Stimulated activated CD4-positive, alpha-beta T cell treated with anti-CD3 and anti-CD28 coated beads, Interleukin-2, amount 100 ng/mL, for 4 hours (primary cell): Measurements from ENCODE around the gene PLEKHO1.
"Not testable (repeated sequence)": the region's sequence is repeated elsewhere in the genome, so short reads cannot be mapped to it uniquely, and the experiment has no call there.

Experiments used
- DNase-seq: peaks from one replicate; pipeline ENCODE4 v3.0.0-alpha.2; 2020; ENCODE audit warnings: low read depth

The PLEKHO1 gene

DNA sequence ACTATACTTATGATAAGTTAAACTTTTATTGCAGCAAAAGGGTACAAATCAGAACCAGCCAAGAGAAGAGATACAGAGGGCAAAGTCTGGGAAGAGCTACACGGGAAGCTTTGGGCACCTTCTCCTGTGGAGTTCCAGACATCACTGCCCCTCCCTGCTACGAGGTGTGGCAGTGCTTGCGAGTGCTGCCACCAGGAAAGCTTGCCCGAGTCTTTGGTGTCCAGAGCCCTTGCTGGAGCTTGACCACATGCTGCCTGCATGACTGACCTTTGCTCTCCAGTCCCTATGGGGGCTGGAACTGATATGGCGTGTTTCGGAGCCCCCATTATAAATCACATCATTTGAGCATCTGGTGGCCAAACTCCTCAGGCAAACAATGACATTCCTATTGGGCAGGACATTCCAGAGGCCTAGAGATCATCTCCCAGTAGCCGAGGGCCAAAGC is 23.4 kb downstream of the PLEKHO1 start:
- DNase-seq, result no peak

DNA sequence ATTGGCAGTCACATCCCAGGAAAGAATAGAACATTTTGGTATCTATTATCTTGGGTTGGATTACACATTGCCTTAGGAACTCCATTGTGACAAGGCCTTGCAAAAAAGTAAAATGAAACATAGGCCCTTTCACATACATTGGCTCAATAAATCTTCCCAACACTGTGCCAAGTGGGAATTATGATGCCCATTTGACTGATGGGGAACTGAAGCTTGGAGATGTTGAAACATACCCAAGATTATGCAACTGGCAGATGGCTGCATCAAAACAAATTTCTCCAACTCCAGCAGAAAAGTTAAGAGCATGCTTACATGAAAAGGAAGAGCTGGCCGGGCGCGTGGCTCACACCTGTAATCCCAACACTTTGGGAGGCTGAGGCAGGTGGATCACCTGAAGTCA is 26.9 kb downstream of the PLEKHO1 start:
- DNase-seq, result no peak

DNA sequence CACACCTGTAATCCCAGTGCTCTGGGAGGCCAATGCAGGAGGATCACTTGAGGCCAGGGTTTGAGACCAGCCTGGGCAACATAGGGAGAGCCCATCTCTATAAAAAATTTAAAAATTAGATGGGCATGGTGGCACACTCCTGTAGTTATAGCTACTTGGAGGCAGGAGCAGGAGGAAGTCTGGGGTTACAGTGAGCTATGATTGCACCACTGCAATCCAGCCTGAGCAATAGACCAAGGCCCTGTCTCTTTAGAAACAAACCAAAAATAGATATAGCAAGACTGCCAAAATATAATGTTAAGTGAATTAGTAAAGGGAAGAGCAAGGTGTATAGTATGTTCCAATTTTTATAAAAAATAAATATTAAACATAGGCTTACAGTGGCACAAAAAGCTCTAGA is 28.8 kb downstream of the PLEKHO1 start:
- no peak for DNase-seq

DNA sequence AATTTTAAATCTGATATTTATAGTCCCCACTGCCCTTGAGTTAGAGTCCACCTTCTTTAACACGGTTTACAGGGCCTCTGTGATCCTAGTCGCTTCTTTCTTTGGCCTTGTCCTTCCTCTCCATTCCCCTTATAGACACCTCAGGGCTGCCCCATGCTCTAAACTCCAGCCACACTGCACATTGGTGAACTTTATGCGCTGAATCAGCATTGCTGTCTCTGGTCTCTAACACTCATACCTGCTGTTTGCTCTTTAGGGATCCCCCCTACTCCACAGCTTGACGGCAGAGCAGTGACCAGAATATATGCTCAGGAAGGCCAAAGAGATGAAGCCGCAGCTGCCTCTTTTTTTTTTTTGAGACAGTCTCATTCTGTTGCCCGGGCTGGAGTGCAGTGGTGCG is 30.2 kb downstream of the PLEKHO1 start:
- no peak for DNase-seq

DNA sequence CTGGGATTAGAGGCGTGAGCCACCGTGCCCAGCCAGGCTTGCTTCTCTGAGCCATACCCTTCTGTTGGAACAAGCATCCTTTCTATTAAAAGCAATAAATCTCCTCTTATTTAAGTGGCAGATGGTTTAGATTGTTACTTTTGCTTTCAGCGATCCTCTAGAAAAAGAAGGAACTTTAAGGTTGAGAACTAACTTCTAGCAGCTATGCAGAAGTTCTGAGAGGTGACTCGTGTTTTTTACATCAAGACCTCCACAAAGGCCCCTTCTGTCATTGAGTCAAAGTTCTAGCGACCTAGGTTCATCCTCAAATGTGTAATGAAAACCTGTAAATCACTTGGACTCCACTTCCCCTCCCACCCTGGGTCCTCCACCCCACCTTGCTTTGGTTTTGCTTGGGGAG is 30.8 kb downstream of the PLEKHO1 start:
- no peak for DNase-seq

DNA sequence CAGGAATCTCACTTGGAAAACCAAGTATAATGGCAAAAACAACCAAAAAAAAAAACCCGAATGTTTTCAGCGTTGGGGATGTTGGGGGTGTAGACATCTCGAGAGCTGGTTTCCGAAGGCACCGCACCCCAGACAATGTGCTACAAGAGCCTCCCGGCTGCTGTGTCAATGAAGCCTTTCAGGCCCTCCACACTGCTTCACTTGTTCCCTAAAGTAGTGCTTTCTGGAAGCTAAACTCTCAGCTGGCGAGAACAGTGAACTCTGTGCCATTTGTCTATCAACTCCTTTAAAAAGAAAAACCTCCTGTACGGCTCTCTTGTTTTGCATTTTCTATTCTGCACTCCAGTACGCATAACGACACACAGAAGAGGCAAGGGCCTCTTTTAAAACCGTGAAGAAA is 32.5 kb downstream of the PLEKHO1 start:
- no peak for DNase-seq

DNA sequence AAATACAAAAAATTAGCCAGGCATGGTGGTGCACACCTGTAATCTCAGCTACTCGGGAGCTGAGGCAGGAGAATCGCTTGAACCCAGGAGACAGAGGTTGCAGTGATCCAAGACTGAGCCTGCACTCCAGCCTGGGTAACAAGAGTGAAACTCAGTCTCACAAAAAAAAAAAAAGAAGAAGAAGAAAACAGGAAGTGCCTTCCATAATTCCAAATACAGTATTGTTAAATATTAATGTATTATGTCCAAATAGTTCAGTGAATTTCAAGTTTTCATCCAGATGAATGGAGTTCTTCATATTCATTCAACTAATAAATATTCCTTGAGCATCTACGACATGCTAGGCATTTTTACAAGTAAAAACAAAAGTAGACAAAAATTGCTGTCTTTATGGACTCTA is 33.3 kb downstream of the PLEKHO1 start:
- no peak for DNase-seq

DNA sequence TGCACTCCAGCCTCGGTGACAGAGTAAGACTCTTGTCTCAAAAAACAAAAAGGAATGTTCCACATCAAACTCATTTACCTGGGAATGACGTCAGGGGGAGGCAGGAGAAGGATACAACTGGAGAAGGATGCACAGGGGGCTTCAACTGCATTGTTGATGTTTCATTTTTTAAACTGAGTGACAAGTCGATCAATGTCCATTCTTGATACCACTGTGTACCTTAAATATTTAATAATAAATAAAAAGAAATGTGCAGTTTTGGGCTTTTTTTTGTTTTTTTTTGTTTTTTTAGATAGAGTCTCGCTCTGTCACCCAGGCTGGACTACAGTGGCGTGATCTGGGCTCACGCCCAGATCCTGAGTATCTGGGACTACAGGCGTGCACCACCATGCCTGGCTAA is 35.8 kb downstream of the PLEKHO1 start:
- DNase-seq, result no peak

DNA sequence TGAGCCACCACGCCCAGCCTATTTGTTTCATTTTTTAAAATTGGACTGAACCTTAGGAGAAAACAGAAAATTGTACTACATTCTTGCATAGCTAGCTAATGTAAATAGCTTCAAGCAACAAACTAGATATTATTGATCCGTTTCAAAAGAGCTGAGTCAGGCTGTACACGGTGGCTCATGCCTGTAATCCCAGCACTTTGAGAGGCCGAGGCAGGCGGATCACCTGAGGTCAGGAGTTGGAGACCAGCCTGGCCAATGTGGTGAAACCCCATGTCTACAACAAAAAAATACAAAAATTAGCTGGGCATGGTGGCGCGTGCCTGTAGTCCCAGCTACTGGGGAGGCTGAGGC is 36.7 kb downstream of the PLEKHO1 start:
- not testable (repeated sequence) for DNase-seq

DNA sequence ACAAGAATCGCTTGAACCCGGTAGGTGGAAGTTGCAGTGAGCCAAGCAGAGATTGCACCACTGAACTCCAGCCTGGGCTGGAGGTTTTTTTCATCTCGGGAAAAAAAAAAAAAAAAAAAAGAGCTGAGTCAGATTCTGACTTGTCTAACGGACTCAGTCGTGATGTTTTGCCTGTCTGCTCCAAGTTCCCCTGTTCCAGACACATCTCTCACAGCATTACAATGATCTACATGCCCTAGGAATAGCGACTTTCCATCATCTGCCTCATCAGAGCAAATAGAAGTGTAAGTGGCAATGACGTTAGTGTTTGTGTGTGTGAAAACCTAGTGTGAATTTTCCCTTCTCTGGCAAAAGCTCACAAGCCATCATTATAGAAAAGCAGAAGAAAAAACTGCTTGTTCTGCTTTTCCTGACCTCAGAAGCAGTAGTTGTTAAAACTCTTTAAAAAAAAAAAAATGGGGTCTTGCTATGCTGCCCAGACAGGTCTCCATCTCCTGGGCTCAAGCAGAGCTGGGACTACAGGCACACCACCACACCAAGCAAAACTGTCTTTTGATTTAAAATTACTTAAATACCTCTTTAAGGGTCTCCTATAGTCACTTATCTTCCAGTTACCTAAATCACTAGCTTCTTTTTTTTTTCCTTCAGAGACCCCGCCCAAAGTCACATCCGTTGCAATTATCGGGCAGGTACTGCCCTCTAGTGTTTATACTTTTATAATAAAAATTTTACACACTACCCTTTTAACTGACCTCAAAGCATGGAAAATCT is 37.3 kb downstream of the PLEKHO1 start:
- no peak for DNase-seq

DNA sequence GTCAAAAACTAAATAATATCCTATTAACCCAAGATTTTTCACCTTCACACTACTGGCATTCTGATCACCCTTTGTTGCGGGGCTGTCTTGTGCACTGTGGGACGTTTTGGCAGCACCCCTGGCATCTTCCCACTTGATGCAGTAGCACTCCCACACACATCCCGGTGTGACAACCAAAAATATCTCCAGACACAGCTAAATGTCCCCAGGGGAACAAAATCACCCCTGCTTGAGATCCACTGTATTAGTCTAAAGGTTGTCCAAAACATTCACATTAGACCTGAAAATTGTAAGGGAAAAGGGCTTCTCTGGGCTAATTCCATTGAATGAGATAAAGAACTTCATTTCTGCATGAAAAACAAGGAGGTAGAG is 37.8 kb downstream of the PLEKHO1 start:
- DNase-seq, result no peak

DNA sequence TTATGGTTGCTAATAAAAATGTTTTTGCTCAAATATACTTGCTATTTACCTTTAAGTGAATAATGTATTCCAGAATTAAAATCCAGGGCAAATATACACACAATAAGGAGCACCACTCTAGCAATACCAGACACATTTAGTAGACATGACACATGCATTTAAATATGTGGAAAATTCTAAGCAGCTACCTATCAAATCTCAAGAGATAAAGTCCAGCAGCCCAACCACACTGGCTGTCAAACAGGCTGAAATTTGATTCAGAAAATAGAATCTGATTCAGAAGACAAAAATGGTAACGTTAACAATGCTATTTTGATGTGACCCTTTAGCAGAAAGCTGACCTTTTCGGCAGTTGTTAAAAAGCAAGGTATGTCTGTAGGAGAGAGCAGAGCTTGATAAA is 42.3 kb downstream of the PLEKHO1 start:
- DNase-seq, result no peak

DNA sequence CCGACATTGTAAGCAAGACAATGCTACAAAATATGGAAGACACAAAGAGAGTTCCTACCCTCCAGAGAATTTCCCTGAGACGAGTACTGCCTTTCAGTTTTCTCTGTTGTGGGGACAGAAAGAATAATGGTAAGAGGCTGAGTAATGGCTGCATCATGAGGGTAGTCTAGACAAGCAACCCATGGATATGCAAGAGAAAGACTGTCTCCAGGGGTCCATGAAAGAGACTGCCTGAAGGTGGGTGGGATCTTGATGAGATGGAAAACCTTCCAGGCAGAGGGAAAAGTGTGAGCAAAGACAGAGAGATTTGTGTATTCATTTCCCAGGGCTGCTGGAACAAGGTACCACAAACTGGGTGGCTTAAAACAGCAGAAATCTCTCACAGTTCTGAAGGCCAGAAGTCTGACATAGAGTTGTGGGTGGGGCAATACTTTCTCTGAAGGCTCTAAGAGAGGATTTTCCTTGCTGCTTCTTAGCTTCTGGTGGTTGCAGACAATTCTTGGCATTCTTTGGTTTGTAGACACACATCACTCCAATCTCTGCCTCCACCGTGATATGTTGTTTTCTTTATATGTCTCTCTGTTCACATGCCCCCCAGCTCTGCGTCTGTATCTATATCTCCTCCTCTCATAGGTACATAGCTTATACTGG is 44.8 kb downstream of the PLEKHO1 start:
- no peak for DNase-seq

DNA sequence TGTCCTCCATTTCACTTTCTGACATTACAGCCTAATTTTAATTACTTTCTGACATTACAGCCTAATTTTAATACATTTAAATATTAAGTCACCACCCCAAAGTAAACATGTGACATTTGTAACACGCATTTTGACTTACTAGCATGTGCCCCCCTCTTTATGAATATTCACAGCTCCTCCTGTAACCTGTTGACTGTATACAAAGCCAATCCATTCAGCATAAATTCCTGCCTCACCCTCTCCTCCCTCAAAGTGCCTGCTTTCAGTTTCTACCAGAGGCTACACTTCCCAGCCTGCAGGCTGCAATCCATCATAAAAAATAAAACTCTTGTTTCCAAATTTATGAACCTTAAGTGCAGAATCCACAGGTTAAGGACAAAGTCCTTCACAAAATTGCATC is 46.7 kb downstream of the PLEKHO1 start:
- no peak for DNase-seq

DNA sequence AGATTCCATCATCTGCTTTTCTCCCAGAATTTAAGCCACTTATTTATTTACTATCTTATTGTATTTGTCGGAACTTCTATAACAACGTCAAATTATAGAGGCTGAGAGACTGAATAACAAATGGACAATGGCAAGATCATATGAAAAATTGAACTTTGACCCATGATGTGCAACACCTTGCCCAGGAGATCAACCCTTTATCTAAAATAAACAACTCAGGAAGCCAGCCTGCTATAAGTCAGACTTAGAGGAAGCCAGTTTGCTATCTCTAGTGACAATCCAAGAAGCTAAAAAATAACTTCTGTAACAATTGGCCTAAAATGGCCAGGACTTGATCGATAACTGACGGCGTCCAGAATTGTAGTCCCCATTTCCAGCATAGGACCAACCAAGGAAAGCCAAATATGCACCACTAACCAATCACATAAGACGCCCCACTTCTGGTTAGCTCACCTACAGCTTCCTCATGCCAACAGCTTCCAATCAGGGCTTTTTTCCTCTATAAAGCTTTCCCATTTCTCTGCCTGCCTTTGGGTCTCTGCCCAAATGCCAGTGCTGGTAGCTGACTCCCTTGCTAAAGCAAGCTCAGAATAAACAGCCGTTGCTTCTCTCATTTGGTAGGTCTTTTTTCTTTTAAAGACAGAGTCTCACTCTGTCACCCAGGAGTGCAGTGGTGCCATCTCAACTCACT is 57.7 kb downstream of the PLEKHO1 start:
- no peak for DNase-seq

DNA sequence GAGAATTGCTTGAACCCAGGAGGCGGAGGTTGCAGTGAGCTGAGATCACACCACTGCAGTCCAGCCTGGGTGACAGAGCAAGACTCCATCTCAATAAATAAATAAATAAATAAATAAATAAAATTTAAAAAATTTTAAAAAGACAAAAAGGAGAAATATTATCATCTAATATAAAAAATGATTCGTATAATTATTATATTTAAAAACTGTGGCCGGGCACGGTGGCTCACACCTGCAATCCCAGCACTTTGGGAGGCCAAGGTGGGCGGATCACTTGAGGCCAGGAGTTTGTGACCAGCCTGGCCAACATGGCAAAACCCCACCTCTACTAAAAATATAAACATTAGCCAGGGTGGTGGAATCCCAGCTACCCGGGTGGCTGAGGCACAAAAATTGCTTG is 58.7 kb downstream of the PLEKHO1 start:
- DNase-seq, result not testable (repeated sequence)
